ENCODE data around the gene WDR70. TPM values are rescaled to one million over a fixed set of nuclear protein-coding genes. Genes with fewer than 3 reads are reported as not detected.
"Not testable (repeated sequence)": the region's sequence is repeated elsewhere in the genome, so short reads cannot be mapped to it uniquely, and the experiment has no call there.

Gene WDR70
- total RNA-seq, 1 experiment from 2014 or later, result 30.0 TPM

- Mint-ChIP-seq H3K27ac (ENCODE audit: unreplicated experiment) (no peak overlapping the region), H3K4me1 (ENCODE audit: low read depth, unreplicated experiment) (no peaks in the 10 kb centered on the region), H3K27me3 (ENCODE audit: unreplicated experiment) (no peaks in the 10 kb centered on the region), H3K9me3 (ENCODE audit: low read depth, unreplicated experiment) (no peaks in the 10 kb centered on the region), H3K4me3 (ENCODE audit: low read depth, unreplicated experiment) (no peak overlapping the region), H3K36me3 (ENCODE audit: insufficient read depth, unreplicated experiment) (no peaks in the 10 kb centered on the region)
- TF ChIP-seq, protein P1, sequence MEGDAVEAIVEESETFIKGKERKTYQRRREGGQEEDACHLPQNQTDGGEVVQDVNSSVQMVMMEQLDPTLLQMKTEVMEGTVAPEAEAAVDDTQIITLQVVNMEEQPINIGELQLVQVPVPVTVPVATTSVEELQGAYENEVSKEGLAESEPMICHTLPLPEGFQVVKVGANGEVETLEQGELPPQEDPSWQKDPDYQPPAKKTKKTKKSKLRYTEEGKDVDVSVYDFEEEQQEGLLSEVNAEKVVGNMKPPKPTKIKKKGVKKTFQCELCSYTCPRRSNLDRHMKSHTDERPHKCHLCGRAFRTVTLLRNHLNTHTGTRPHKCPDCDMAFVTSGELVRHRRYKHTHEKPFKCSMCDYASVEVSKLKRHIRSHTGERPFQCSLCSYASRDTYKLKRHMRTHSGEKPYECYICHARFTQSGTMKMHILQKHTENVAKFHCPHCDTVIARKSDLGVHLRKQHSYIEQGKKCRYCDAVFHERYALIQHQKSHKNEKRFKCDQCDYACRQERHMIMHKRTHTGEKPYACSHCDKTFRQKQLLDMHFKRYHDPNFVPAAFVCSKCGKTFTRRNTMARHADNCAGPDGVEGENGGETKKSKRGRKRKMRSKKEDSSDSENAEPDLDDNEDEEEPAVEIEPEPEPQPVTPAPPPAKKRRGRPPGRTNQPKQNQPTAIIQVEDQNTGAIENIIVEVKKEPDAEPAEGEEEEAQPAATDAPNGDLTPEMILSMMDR (IDR thresholded peaks at IDR 0.05; ENCODE audit: unreplicated experiment), result no peak
- no peak for DNase-seq
- CTCF ChIA-PET, result no interaction called here
- no TSS peak for BruUV-seq (replicated peaks)
- intact Hi-C loops (cut with micrococcal nuclease; ENCODE audit: unreplicated experiment), result no loop called here
Measured at GRCh38 chr5:37606632-37607248, 227.6 kb downstream of the WDR70 start.

DNA sequence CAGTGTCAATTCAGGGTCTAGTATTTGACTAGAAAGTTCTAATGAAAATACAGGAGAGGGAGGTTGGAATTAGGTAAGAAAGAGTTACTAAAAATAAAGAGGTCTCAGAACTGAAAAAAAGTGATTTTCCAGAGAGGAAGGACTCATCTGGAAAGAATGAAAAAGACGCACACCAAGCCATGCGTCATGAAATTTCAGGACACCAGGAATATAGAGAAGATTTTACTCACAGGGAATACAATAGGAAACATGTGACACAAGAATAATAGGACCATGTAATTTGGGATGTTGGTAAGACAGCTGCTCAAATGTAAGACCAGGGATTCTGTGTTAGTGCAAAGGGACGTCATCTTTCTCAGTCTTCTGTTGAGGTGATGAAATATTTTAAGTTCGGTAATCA, 236.1 kb downstream of the WDR70 start:
- no peaks in the 10 kb centered on the region for H3K27me3 Mint-ChIP-seq (ENCODE audit: unreplicated experiment)
- no peak overlapping the region for H3K27ac Mint-ChIP-seq (ENCODE audit: unreplicated experiment)
- DNase-seq, result no peak
- no peaks in the 10 kb centered on the region for H3K9me3 Mint-ChIP-seq (ENCODE audit: low read depth, unreplicated experiment)
- intact Hi-C loops (cut with micrococcal nuclease; ENCODE audit: unreplicated experiment), result no loop called here
- no peaks in the 10 kb centered on the region for H3K4me1 Mint-ChIP-seq (ENCODE audit: low read depth, unreplicated experiment)
- TF ChIP-seq, protein P1 (IDR thresholded peaks at IDR 0.05; ENCODE audit: unreplicated experiment), result no peak
- CTCF ChIA-PET, result no interaction called here
- H3K4me3 Mint-ChIP-seq (ENCODE audit: low read depth, unreplicated experiment), result no peak overlapping the region
- no TSS peak for BruUV-seq (replicated peaks)
- peaks cover 4% of the 10 kb centered on the region for H3K36me3 Mint-ChIP-seq (ENCODE audit: insufficient read depth, unreplicated experiment)

- CTCF ChIA-PET, result no interaction called here
- H3K9me3 Mint-ChIP-seq (ENCODE audit: low read depth, unreplicated experiment), result peaks cover 3% of the 10 kb centered on the region
- H3K27me3 Mint-ChIP-seq (ENCODE audit: unreplicated experiment), result no peaks in the 10 kb centered on the region
- H3K27ac Mint-ChIP-seq (ENCODE audit: unreplicated experiment), result no peak overlapping the region
- intact Hi-C loops (cut with micrococcal nuclease; ENCODE audit: unreplicated experiment), result no loop called here
- no TSS peak for BruUV-seq (replicated peaks)
- no peaks in the 10 kb centered on the region for H3K4me1 Mint-ChIP-seq (ENCODE audit: low read depth, unreplicated experiment)
- peaks cover 4% of the 10 kb centered on the region for H3K36me3 Mint-ChIP-seq (ENCODE audit: insufficient read depth, unreplicated experiment)
- TF ChIP-seq, protein P1 (IDR thresholded peaks at IDR 0.05; ENCODE audit: unreplicated experiment), result no peak
- H3K4me3 Mint-ChIP-seq (ENCODE audit: low read depth, unreplicated experiment), result no peak overlapping the region
- DNase-seq, result no peak
Measured at GRCh38 chr5:37619353-37619752, 240.2 kb downstream of the WDR70 start.

- H3K4me3 Mint-ChIP-seq (ENCODE audit: low read depth, unreplicated experiment); H3K4me1 Mint-ChIP-seq (ENCODE audit: low read depth, unreplicated experiment); H3K9me3 Mint-ChIP-seq (ENCODE audit: low read depth, unreplicated experiment); BruUV-seq (replicated peaks); H3K36me3 Mint-ChIP-seq (ENCODE audit: insufficient read depth, unreplicated experiment); CTCF ChIA-PET; H3K27ac Mint-ChIP-seq (ENCODE audit: unreplicated experiment); H3K27me3 Mint-ChIP-seq (ENCODE audit: unreplicated experiment); DNase-seq: not testable (repeated sequence)
- intact Hi-C loops (cut with micrococcal nuclease; ENCODE audit: unreplicated experiment), result loop anchor here (10.0 kb wide), 1 partner anchor 208 kb away; no protein-coding TSS in a partner anchor
Measured at GRCh38 chr5:37622354-37622753, 243.2 kb downstream of the WDR70 start.

DNA sequence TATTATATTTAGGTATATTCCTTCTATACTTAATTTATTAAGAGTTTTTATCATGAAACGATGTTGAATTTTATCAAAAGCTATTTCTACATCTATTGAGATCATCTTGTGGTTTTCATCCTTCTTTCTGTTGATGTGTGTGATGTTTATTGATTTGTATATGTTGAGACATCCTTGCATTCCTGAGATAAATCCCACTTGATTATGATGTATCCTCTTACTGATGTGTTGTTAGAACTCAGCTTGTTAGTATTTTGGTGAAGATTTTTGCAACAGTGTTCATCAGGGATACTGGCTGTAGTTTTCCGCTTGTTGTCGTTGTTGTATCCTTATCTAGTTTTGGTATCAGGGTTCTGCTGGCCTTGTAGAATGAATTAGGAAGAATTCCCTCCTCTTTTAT, 247.1 kb downstream of the WDR70 start:
- CTCF ChIA-PET, result no interaction called here
- no peak overlapping the region for H3K27ac Mint-ChIP-seq (ENCODE audit: unreplicated experiment)
- H3K36me3 Mint-ChIP-seq (ENCODE audit: insufficient read depth, unreplicated experiment), result no peaks in the 10 kb centered on the region
- H3K4me3 Mint-ChIP-seq (ENCODE audit: low read depth, unreplicated experiment), result no peak overlapping the region
- DNase-seq, result no peak
- H3K27me3 Mint-ChIP-seq (ENCODE audit: unreplicated experiment), result no peaks in the 10 kb centered on the region
- intact Hi-C loops (cut with micrococcal nuclease; ENCODE audit: unreplicated experiment), result loop anchor here (10.0 kb wide), 1 partner anchor 211 kb away; no protein-coding TSS in a partner anchor
- peaks cover 10% of the 10 kb centered on the region for H3K9me3 Mint-ChIP-seq (ENCODE audit: low read depth, unreplicated experiment)
- H3K4me1 Mint-ChIP-seq (ENCODE audit: low read depth, unreplicated experiment), result no peaks in the 10 kb centered on the region
- BruUV-seq (replicated peaks), result no TSS peak
- TF ChIP-seq, protein P1 (IDR thresholded peaks at IDR 0.05; ENCODE audit: unreplicated experiment), result no peak
